Liver (tissue), 9 donors: ENCODE data around the gene TSPAN5. TPM values are rescaled to one million over a fixed set of nuclear protein-coding genes. Genes with fewer than 3 reads are reported as not detected.

Experiments used
- DNase-seq: peaks from one replicate; pipeline ENCODE4 v3.0.0-alpha.2; 2017; ENCODE audit warnings: low spot score
- H3K27ac ChIP-seq, 2 donors: one replicate each; pipeline ENCODE4 v1.7.0; 2013; ENCODE audit warnings: inconsistent platforms in 2 of 2, low read length in 2 of 2, control low read depth in 1 of 2, low read depth in 1 of 2, mild to moderate bottlenecking in 1 of 2
- H3K27me3 ChIP-seq, 4 donors: one replicate each; pipeline versions ENCODE4 v1.6.1 to v1.7.0; 2013; ENCODE audit warnings: low read length in 3 of 4, inconsistent platforms in 1 of 4, mild to moderate bottlenecking in 1 of 4, moderate library complexity in 1 of 4; ENCODE audit not compliant: control insufficient read depth in 4 of 4, insufficient read depth in 4 of 4
- H3K36me3 ChIP-seq, 4 donors: one replicate each; pipeline versions ENCODE4 v1.6.1 to v1.7.0; 2013; ENCODE audit warnings: low read length in 3 of 4, mild to moderate bottlenecking in 3 of 4, low read depth in 1 of 4, moderate library complexity in 1 of 4; ENCODE audit not compliant: control insufficient read depth in 4 of 4, insufficient read depth in 3 of 4
- H3K4me1 ChIP-seq, 4 donors: one replicate each; pipeline versions ENCODE4 v1.6.1 to v1.7.0; 2013; ENCODE audit warnings: low read length in 3 of 4, mild to moderate bottlenecking in 3 of 4, moderate library complexity in 1 of 4; ENCODE audit not compliant: control insufficient read depth in 4 of 4, insufficient read depth in 4 of 4
- H3K4me3 ChIP-seq, 3 donors: one replicate each; pipeline versions ENCODE4 v1.6.1 to v1.7.0; 2013; ENCODE audit warnings: low read length in 3 of 3, control low read depth in 1 of 3, low read depth in 1 of 3, mild to moderate bottlenecking in 1 of 3
- H3K9ac ChIP-seq, 2 donors: one replicate each; pipeline ENCODE4 v1.7.0; 2013; ENCODE audit warnings: low read length in 2 of 2, mild to moderate bottlenecking in 2 of 2, moderate library complexity in 2 of 2, control low read depth in 1 of 2, low read depth in 1 of 2
- H3K9me3 ChIP-seq, 4 donors: one replicate each; pipeline versions ENCODE4 v1.6.1 to v1.7.0; 2013; ENCODE audit warnings: low read length in 3 of 4; ENCODE audit not compliant: control insufficient read depth in 4 of 4
- EGR1 ChIP-seq, 2 donors: IDR thresholded peaks; 2 replicates each; pipeline ENCODE4 v1.6.1; 2016 to 2018; ENCODE audit warnings: antibody characterized with exemption in 2 of 2, low read depth in 2 of 2
- FOXA1 ChIP-seq: IDR thresholded peaks from 2 replicates; pipeline ENCODE4 v1.6.1; 2016; ENCODE audit warnings: antibody characterized with exemption
- FOXA2 ChIP-seq: IDR thresholded peaks from 2 replicates; pipeline ENCODE4 v1.6.1; 2016; ENCODE audit warnings: antibody characterized with exemption
- GABPA ChIP-seq, 2 donors: IDR thresholded peaks in 1 of 2; conservative IDR thresholded peaks in 1 of 2; 2 replicates each; pipeline ENCODE4 v1.6.1; 2016; ENCODE audit warnings: antibody characterized with exemption in 2 of 2, mild to moderate bottlenecking in 1 of 2, moderate library complexity in 1 of 2
- HNF4A ChIP-seq, 2 donors: conservative IDR thresholded peaks; 2 replicates each; pipeline ENCODE4 v1.6.1; 2016; ENCODE audit warnings: antibody characterized with exemption in 2 of 2, mild to moderate bottlenecking in 2 of 2
- HNF4G ChIP-seq: IDR thresholded peaks from 2 replicates; pipeline ENCODE4 v1.6.1; 2016; ENCODE audit warnings: antibody characterized with exemption
- JUND ChIP-seq, 2 donors: IDR thresholded peaks; 2 replicates each; pipeline ENCODE4 v1.6.1; 2016; ENCODE audit warnings: antibody characterized with exemption in 2 of 2
- NR2F2 ChIP-seq: IDR thresholded peaks from 2 replicates; pipeline ENCODE4 v1.6.1; 2016; ENCODE audit warnings: antibody characterized with exemption
- RAD21 ChIP-seq, 2 donors: IDR thresholded peaks; 2 replicates each; pipeline ENCODE4 v1.6.1; 2016; ENCODE audit warnings: antibody characterized with exemption in 2 of 2, mild to moderate bottlenecking in 2 of 2
- RXRA ChIP-seq, 2 donors: IDR thresholded peaks; 2 replicates each; pipeline ENCODE4 v1.6.1; 2017 to 2018; ENCODE audit warnings: antibody characterized with exemption in 2 of 2, mild to moderate bottlenecking in 1 of 2
- SP1 ChIP-seq: IDR thresholded peaks from 2 replicates; pipeline ENCODE4 v1.6.1; 2018; ENCODE audit warnings: antibody characterized with exemption, mild to moderate bottlenecking
- TAF1 ChIP-seq: conservative IDR thresholded peaks from 2 replicates; pipeline ENCODE4 v1.6.1; 2016; ENCODE audit warnings: antibody characterized with exemption, mild to moderate bottlenecking
- YY1 ChIP-seq: IDR thresholded peaks from 2 replicates; pipeline ENCODE4 v1.6.1; 2016; ENCODE audit warnings: antibody characterized with exemption, mild to moderate bottlenecking
- WGBS: extraction: QIAGEN DNeasy Blood & Tissue Kit; methylation state at CpG from one replicate; pipeline ENCODE4 v1.1.7; 2013; 5-methylcytosine and 5-hydroxymethylcytosine counted together
- polyA plus RNA-seq, 2 donors: library from polyadenylated mRNA; stranded (reverse) in 1 of 2; unstranded in 1 of 2; fragments of 200-250 nt in 1 of 2; fragments of >200 nt in 1 of 2; fragmentation: Nextera tagmentation in 1 of 2; extraction: Ambion mirVana in 1 of 2; gene quantifications; one replicate each; pipeline versions ENCODE4 v1.2.1 to v1.2.3, GENCODE V29; 2013 to 2015
- total RNA-seq, 2 donors: library from RNA; depleted of rRNA; stranded (reverse); fragments of >200 nt; gene quantifications; one replicate each; pipeline ENCODE4 v1.2.3, GENCODE V29; 2014
- TF ChIP-seq, protein P1 (sequence below): IDR thresholded peaks from 2 replicates; pipeline ENCODE4 v1.6.1; 2016; ENCODE audit warnings: antibody characterized with exemption
- TF ChIP-seq, protein P2 (sequence below): fragments of 150-350 bp; IDR thresholded peaks from 2 replicates; pipeline ENCODE4 v1.5.1; 2017; ENCODE audit warnings: improper control_type of control experiment, low read depth, low read length; ENCODE audit not compliant: missing input control
- TF ChIP-seq, protein P3 (sequence below): IDR thresholded peaks from 2 replicates; pipeline ENCODE4 v1.6.1; 2016; ENCODE audit warnings: antibody characterized with exemption
- TF ChIP-seq, protein P4 (sequence below): IDR thresholded peaks from 2 replicates; pipeline ENCODE4 v1.6.1; 2016; ENCODE audit warnings: antibody characterized with exemption, mild to moderate bottlenecking
- TF ChIP-seq, protein P5 (sequence below): IDR thresholded peaks from 2 replicates; pipeline ENCODE4 v1.6.1; 2016; ENCODE audit warnings: antibody characterized with exemption
- donor health status: healthy.
- donor health status: healthy.
- donor health status: healthy.
- donor health status: healthy.
- donor health status: healthy.

Gene TSPAN5
- total and polyA plus RNA-seq, 4 donors: 0.36 to 54.0 (median 0.63) TPM

DNA sequence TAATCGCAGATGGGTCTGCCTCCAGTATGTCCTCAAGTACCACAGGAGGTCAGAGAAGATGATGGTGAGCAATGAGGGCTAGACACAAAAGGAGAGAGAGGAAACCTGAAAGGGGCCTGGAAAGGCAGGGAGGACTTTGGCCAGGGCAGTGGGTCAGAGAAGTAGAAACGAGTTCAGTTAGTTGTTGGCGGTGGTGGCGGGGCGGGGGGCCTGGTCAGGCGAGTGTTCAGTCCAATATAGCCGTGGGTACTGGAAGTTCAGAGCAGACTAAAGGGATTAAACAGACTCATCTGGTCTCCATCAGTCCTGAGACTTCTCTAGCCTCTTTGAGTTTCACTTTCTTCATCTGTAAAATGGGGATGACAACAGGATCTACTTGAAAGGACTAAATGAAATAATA lies 90.8 kb downstream of the TSPAN5 start (continued):
- TF ChIP-seq, protein P1, sequence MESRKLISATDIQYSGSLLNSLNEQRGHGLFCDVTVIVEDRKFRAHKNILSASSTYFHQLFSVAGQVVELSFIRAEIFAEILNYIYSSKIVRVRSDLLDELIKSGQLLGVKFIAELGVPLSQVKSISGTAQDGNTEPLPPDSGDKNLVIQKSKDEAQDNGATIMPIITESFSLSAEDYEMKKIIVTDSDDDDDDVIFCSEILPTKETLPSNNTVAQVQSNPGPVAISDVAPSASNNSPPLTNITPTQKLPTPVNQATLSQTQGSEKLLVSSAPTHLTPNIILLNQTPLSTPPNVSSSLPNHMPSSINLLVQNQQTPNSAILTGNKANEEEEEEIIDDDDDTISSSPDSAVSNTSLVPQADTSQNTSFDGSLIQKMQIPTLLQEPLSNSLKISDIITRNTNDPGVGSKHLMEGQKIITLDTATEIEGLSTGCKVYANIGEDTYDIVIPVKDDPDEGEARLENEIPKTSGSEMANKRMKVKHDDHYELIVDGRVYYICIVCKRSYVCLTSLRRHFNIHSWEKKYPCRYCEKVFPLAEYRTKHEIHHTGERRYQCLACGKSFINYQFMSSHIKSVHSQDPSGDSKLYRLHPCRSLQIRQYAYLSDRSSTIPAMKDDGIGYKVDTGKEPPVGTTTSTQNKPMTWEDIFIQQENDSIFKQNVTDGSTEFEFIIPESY: no peak
- no peak for TF ChIP-seq FOXA1
- no peak for TF ChIP-seq SP1

DNA sequence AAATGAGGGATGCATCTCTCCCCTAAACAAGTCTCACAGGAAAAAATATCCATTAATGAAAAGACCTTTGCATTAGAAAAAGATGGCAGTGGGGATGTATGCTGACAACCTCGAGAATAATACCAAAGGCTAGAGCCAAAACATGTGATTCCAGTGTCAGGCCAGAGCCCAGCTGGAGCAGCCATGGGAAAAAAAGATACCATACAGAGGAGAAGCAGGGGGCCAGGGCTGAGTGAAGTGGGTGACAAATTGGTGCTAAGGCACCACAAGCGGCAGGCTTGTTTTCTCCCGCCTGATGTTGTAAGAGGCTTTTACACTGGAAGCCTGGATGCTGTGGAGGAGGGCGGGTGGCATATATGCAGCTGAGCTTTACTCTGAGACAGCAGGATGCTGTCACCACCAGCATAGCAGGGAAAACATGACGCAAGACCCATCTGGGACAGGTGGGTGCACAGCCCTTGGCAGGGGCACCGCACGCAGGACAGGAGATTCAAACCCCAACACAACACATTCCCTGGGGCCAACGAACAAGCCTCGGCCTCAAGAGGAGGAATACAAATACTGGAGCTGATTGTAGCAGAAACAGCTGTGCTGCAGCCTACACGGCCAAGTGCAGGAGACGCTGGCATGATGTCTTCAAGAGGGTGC lies 91.9 kb downstream of the TSPAN5 start:
- 91% methylated on average over 11 of the region's 11 CpGs for WGBS
- no peak for DNase-seq

More for the DNA sequence above, 91.9 kb downstream of the TSPAN5 start:
- Histone ChIP-seq H3K4me1 (no peaks in the 10 kb centered on the region), H3K36me3 (no peaks in the 10 kb centered on the region), H3K27ac (no peak overlapping the region), H3K9ac (no peak overlapping the region), H3K4me3 (no peak overlapping the region), H3K9me3 (no peaks in the 10 kb centered on the region), H3K27me3 (no peaks in the 10 kb centered on the region)
- TF ChIP-seq GABPA (IDR thresholded peaks at IDR 0.05 in 1 of 2, conservative IDR thresholded peaks at IDR 0.05 in 1 of 2) (no peak), RAD21 (IDR thresholded peaks at IDR 0.05) (no peak), FOXA2 (no peak), JUND (IDR thresholded peaks at IDR 0.05) (no peak), TAF1 (no peak), HNF4G (no peak), EGR1 (IDR thresholded peaks at IDR 0.05; ENCODE audit: low read depth in 2 of 2) (no peak), SP1 (no peak), FOXA1 (no peak), NR2F2 (no peak), HNF4A (conservative IDR thresholded peaks at IDR 0.05) (no peak), YY1 (no peak), RXRA (IDR thresholded peaks at IDR 0.05) (no peak)
- TF ChIP-seq, protein P1: no peak
- TF ChIP-seq, protein P2, sequence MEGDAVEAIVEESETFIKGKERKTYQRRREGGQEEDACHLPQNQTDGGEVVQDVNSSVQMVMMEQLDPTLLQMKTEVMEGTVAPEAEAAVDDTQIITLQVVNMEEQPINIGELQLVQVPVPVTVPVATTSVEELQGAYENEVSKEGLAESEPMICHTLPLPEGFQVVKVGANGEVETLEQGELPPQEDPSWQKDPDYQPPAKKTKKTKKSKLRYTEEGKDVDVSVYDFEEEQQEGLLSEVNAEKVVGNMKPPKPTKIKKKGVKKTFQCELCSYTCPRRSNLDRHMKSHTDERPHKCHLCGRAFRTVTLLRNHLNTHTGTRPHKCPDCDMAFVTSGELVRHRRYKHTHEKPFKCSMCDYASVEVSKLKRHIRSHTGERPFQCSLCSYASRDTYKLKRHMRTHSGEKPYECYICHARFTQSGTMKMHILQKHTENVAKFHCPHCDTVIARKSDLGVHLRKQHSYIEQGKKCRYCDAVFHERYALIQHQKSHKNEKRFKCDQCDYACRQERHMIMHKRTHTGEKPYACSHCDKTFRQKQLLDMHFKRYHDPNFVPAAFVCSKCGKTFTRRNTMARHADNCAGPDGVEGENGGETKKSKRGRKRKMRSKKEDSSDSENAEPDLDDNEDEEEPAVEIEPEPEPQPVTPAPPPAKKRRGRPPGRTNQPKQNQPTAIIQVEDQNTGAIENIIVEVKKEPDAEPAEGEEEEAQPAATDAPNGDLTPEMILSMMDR: no peak
- TF ChIP-seq, protein P3, sequence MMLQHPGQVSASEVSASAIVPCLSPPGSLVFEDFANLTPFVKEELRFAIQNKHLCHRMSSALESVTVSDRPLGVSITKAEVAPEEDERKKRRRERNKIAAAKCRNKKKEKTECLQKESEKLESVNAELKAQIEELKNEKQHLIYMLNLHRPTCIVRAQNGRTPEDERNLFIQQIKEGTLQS: no peak
- TF ChIP-seq, protein P4, sequence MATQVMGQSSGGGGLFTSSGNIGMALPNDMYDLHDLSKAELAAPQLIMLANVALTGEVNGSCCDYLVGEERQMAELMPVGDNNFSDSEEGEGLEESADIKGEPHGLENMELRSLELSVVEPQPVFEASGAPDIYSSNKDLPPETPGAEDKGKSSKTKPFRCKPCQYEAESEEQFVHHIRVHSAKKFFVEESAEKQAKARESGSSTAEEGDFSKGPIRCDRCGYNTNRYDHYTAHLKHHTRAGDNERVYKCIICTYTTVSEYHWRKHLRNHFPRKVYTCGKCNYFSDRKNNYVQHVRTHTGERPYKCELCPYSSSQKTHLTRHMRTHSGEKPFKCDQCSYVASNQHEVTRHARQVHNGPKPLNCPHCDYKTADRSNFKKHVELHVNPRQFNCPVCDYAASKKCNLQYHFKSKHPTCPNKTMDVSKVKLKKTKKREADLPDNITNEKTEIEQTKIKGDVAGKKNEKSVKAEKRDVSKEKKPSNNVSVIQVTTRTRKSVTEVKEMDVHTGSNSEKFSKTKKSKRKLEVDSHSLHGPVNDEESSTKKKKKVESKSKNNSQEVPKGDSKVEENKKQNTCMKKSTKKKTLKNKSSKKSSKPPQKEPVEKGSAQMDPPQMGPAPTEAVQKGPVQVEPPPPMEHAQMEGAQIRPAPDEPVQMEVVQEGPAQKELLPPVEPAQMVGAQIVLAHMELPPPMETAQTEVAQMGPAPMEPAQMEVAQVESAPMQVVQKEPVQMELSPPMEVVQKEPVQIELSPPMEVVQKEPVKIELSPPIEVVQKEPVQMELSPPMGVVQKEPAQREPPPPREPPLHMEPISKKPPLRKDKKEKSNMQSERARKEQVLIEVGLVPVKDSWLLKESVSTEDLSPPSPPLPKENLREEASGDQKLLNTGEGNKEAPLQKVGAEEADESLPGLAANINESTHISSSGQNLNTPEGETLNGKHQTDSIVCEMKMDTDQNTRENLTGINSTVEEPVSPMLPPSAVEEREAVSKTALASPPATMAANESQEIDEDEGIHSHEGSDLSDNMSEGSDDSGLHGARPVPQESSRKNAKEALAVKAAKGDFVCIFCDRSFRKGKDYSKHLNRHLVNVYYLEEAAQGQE: no peak
- TF ChIP-seq, protein P5, sequence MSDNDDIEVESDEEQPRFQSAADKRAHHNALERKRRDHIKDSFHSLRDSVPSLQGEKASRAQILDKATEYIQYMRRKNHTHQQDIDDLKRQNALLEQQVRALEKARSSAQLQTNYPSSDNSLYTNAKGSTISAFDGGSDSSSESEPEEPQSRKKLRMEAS: no peak
